ENCODE data around the gene JMJD8.

- TF ChIP-seq ZFX (IDR thresholded peaks at IDR 0.05) (no peak), CTCF (IDR thresholded peaks at IDR 0.05 in 2 of 3, conservative IDR thresholded peaks at IDR 0.05 in 1 of 3; ENCODE audit: borderline replicate concordance in 1 of 3, insufficient read depth in 1 of 3, low read depth in 2 of 3, low read length in 2 of 3) (no peak), CEBPB (IDR thresholded peaks at IDR 0.05; ENCODE audit: low read depth) (no peak), POLR2A (IDR thresholded peaks at IDR 0.05; ENCODE audit: borderline replicate concordance, extremely low read depth, insufficient read depth, insufficient read length) (no peak), ATF3 (IDR thresholded peaks at IDR 0.05) (no peak), EZH2 (IDR thresholded peaks at IDR 0.05) (no peak), ZBTB33 (IDR thresholded peaks at IDR 0.05; ENCODE audit: extremely low read depth, insufficient replicate concordance, low read length) (no peak), SP1 (IDR thresholded peaks at IDR 0.05; ENCODE audit: low read depth) (no peak), ELF1 (IDR thresholded peaks at IDR 0.05; ENCODE audit: borderline replicate concordance, low read depth) (no peak)
Measured at GRCh38 chr16:675884-676564, 8.1 kb downstream of the JMJD8 start.

Data from HCT116 (cell line).